BJ (cell line): Measurements from ENCODE around the gene NKD2. TPM values are rescaled to one million over a fixed set of nuclear protein-coding genes. Genes with fewer than 3 reads are reported as not detected.
"Not testable (repeated sequence)": the region's sequence is repeated elsewhere in the genome, so short reads cannot be mapped to it uniquely, and the experiment has no call there.

Experiments
- CTCF ChIA-PET: fragments of 350-600 bp; formaldehyde crosslinking; extraction: SDS; loops from one replicate; lab custom pipeline; 2021; ENCODE audit warnings: antibody characterized with exemption, inconsistent platforms; lab: Yijun Ruan, JAX
- POLR2A ChIA-PET: fragments of 300-600 bp; sonication (Branson Sonifier 250); formaldehyde crosslinking; extraction: SDS; loops from one replicate; lab custom pipeline; 2021; ENCODE audit warnings: antibody characterized with exemption; lab: Charles Lee
- DNase-seq: peaks from one replicate; pipeline ENCODE4 v3.0.0-alpha.2; 2011; ENCODE audit warnings: low read depth
- H3K27me3 ChIP-seq: 2 replicates; pipeline ENCODE4 v1.6.0; 2011; ENCODE audit warnings: low read length; ENCODE audit not compliant: control insufficient read depth, insufficient read depth
- H3K36me3 ChIP-seq: 2 replicates; pipeline ENCODE4 v1.5.1; 2011; ENCODE audit warnings: low read length; ENCODE audit not compliant: control insufficient read depth, insufficient read depth
- H3K4me3 ChIP-seq: 2 replicates; pipeline ENCODE4 v1.5.1; 2011; ENCODE audit warnings: low read depth, mild to moderate bottlenecking, control low read depth, low read length
- CTCF ChIP-seq: IDR thresholded peaks from 2 replicates; pipeline ENCODE4 v1.5.1; 2011; ENCODE audit warnings: low read depth, mild to moderate bottlenecking, control low read depth, inconsistent platforms, low read length, moderate library complexity; ENCODE audit not compliant: insufficient read depth
- polyA plus RNA-seq: library from polyadenylated mRNA; depleted of rRNA; stranded (reverse); fragments of >200 nt; gene quantifications from 2 replicates; pipeline ENCODE4 v1.2.3, GENCODE V29; 2011

NKD2 gene
- polyA plus RNA-seq, 1 experiment, result not detected

GRCh38 chr5:999724-1000123 is 8.9 kb upstream of the NKD2 start:
- Histone ChIP-seq H3K27me3 (peaks cover 26% of the 10 kb centered on the region), H3K4me3 (no peak overlapping the region), H3K36me3 (no peaks in the 10 kb centered on the region)
- no peak for DNase-seq
- ChIA-PET CTCF (no interaction called here), POLR2A (no interaction called here)
- no peak for TF ChIP-seq CTCF

- no peak overlapping the region for H3K4me3 ChIP-seq
- H3K36me3 ChIP-seq, result no peaks in the 10 kb centered on the region
- no peak for DNase-seq
- H3K27me3 ChIP-seq, result peaks cover 28% of the 10 kb centered on the region
- CTCF ChIA-PET, result no interaction called here
- no peak for TF ChIP-seq CTCF
- POLR2A ChIA-PET, result no interaction called here
Measured at GRCh38 chr5:1000329-1000728, 8.3 kb upstream of the NKD2 start.

- H3K4me3 ChIP-seq, CTCF ChIA-PET, DNase-seq, H3K36me3 ChIP-seq, POLR2A ChIA-PET: not testable (repeated sequence)
- peaks cover 31% of the 10 kb centered on the region for H3K27me3 ChIP-seq
Measured at GRCh38 chr5:1000831-1001230, 7.8 kb upstream of the NKD2 start.

- DNase-seq, result no peak
- Histone ChIP-seq H3K27me3 (peaks cover 37% of the 10 kb centered on the region), H3K36me3 (no peaks in the 10 kb centered on the region), H3K4me3 (no peak overlapping the region)
- ChIA-PET POLR2A (no interaction called here), CTCF (interaction anchor here (1.1 kb wide), 1 partner anchor 67 kb away, joined by 4 read pairs; no protein-coding TSS in a partner anchor)
- no peak for TF ChIP-seq CTCF
Measured at GRCh38 chr5:1001406-1002270, 7.0 kb upstream of the NKD2 start.

GRCh38 chr5:1002271-1002546 is 6.4 kb upstream of the NKD2 start:
- no peak for TF ChIP-seq CTCF
- Histone ChIP-seq H3K36me3 (no peaks in the 10 kb centered on the region), H3K27me3 (peaks cover 39% of the 10 kb centered on the region), H3K4me3 (no peak overlapping the region)
- ChIA-PET POLR2A (interaction anchor here (0.7 kb wide), 1 partner anchor 122 kb away, joined by 20 read pairs; no protein-coding TSS in a partner anchor), CTCF (interaction anchor here (1.1 kb wide), 1 partner anchor 67 kb away, joined by 4 read pairs; no protein-coding TSS in a partner anchor)
- DNase-seq, result no peak
